Putamen (tissue), 1 donor: ENCODE data around the gene ARHGAP22.
A peak's percentile ranks its signal among the peaks of the same experiment; 100 is the strongest.

Experiments
- DNase-seq: peaks from one replicate; pipeline ENCODE4 v3.0.0-alpha.2; 2016; ENCODE audit warnings: low spot score

ARHGAP22 gene

DNA sequence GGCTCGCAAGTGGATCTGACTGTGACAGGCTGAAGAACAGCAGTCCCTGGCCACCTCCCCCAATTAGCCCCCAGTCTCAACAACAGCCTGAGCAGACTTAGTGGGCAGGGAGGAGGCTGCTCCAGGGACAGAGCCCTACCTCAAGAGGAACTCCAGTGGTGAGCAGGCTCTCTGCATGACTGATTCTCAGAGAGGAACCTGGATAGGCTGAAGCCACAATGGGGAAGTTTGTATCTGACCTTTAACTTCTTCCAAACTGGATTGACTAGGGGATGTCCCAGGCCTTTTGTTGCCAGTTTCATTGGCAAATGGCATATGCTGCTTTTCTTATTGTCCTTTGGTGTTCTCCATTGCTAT, 93.0 kb downstream of the ARHGAP22 start:
- no peak for DNase-seq

DNA sequence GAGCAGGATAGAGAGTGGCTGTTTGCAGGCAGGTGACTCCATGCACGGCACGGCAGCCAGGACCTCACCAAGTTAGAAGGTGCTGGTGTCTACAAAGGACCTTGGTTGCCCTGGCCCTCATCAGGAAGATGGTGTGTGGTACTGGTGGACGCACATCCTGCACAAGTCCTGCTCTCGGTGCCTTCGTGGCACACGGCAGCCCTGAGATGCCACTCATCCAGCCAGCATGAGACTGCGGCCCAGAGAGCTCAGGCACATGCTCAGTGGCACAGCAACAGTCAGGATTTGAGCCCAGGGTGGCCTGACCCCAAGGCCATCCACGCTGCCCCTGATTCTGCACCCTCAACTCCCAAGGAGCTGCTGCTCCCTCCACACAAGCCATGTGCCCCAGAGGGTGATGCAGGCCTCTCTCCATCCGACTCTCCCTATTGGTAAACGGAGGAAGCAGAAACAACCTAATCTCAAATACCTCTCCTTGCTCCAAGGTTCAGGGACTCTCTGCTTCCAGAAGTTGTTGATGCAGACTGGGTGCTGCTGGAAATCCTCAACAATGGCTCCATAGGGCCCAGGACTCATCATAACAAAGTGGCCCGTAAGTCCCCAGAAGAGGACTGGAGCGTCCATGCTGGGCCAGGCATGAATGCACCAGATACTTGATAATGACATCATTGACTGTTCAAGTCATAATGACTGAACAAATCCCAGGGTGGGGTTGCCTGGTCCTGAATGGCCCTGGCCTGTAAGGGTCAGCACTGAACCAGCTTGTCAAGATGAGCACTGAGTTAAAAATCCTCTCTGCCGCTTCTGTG, 93.6 kb downstream of the ARHGAP22 start:
- DNase-seq = no peak

DNA sequence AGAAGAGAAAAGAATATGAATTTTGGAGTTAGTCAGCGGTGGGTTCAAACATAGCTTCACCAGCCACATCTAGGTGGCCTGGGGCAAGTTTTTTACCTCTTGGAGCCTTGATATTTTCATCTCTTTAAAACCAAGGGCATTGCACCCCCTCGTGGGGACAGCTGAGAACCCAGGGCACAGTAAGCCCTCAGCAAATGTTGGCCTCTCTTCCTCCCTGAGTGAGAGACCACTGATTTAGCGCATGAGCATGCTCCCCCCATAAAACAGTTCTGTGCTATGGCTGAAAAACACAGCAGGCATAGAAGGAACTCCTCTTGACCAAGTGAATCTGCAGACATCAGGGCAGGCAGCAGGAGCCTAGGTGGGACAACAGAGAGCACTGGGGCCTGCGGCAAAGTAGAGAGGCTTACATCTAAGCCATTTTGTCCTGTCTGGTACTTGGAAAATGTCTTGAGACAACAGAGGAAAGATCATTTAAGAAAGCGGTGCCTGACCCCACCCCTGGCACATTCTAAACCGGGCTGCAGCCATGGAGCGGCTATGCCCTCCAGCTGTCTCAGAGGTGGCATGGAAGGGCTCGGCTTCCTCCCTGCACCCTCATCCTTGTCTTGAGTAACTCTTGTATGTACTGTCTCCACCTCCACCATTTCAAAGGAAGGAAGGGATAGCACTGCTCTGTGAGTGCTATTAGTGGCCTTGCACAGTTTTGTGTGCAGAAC, 94.7 kb downstream of the ARHGAP22 start:
- no peak for DNase-seq

DNA sequence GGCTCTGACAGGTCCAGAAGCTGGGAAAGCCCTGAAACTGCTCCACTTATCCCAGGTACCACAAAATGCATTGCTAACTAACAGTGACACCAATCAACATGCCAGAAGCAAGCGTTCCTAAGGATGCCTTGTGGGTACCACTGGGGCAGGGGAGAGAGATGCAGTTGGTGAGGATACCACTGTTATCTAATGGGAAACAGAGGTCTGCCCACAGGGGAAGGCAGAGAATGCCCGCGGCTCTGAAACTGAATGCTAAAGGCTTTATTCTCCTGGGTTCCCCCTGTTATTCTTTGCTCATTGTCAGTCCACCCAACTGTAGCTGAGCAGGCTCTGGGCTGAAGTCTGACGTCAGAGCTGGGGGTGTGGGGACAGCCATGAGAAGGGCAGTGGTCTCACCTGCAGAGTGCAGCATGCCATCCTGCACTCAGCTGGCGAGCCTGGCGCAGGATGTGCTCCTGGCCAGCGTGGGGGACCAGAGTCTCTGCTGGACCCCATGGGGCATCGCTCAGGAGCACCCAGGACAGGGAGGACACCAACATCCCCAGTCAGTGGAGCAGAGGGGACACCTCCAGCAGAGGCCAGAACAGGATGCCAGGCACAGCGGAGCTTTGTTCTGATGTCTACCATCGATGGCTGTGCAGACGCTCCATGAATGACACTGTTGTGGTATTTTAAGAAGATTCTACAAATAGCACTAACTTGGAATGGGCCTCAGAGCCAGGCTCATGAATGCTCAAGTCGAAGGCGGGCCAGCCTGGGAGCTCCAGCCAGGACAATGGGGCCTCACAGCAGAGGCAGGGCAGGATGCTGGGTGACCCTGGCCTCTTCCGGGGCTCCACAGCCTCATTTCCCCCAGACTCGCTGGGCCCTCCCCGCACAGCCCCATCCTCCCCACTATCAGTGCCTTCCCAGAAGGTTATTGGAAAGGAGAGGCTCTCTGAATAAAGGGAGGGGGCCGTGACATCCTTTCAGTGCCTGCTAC, 95.8 kb downstream of the ARHGAP22 start:
- peak; percentile 39 for DNase-seq

DNA sequence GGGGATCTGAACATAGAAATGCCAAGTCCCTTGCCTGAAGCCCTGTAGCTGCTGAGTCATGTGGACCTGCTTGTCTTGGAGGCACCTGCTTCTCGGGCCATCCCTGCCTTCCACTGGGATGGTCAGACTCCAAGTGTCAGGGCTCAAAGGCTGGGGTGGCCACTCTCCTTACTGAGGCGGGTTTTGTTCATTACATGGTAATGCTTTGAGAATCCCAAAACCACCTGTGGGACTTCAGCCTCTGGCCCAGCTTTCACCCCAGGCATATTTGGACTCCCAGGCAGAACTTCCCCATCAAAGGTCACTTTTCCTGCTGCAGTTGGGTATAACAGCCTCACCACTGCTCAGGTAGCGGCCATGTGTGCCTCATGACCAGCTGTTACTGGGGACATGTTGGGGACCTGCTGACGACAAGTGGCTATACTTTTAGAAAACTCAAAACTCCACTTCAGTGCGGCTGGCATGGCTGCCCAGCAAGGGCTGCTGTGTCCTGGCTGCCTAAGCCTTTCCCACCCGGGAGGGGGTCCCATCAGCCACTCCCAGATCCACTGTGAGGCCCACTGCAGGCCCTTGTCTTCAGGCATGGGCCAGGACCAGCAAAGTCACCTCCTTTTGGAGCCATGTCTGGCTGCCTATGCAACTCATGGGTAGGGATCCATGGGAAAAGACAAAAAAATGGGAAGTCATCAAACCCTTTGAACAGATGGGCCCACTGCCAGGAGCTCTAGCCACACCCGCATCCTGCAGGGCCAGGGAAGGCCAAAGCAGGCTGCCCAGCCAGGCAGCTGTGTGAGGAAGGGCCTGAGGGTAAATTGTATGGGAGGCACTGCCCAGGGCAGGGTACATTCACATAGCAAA, 96.7 kb downstream of the ARHGAP22 start:
- no peak for DNase-seq

DNA sequence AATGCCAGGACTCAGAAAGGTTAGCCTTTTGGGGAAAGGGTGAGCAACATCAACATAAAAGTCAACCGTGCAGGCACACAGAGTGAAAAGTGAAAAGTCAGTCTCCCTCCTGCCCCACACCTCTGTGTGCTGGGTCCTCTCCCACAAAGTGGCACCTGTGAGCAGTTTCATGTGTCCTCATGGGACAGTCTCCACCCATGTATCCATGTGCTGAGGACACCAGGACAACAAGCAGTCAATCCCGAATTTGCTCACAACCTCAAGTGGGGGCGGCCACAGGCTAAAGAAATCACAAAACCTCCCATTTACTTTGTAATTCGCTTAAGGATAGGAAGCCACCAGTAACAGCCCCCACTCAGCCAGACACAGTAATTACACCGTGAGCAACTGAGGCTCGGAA, 97.4 kb downstream of the ARHGAP22 start:
- DNase-seq = no peak

DNA sequence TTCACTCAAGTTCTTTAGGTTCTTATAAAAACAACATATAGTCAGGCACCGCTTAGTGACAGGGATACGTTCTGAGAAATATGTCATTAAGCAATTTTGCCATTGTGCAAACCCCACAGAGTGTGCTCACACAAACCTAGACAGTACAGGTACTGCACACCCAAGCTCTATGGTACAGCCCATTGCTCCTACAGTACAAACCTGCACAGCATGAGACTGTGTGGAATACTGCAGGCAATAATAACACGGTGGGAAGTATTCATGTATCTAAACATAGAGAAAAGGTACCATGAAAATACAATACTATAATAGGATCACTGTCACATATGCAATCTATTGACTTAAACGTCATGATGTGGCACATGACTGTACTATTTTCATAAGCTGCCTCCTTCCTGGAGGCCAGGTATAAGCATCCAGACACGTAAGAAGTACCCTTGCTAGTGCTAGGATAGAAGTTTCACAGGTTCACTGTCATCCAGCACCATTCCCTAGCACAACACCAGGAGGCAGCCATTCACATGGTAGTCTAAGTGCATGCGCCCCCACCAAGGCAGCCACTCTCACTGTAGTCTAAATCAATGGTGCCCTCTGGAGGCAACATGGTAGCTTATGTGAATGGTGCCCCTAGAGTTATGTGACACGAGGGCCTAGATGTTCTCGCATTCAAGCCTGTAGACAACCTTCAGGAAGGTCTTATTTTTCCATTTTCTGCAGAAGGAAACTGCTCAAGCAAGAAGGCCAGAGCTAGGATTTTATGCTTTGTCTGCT, 98.5 kb downstream of the ARHGAP22 start:
- no peak for DNase-seq

DNA sequence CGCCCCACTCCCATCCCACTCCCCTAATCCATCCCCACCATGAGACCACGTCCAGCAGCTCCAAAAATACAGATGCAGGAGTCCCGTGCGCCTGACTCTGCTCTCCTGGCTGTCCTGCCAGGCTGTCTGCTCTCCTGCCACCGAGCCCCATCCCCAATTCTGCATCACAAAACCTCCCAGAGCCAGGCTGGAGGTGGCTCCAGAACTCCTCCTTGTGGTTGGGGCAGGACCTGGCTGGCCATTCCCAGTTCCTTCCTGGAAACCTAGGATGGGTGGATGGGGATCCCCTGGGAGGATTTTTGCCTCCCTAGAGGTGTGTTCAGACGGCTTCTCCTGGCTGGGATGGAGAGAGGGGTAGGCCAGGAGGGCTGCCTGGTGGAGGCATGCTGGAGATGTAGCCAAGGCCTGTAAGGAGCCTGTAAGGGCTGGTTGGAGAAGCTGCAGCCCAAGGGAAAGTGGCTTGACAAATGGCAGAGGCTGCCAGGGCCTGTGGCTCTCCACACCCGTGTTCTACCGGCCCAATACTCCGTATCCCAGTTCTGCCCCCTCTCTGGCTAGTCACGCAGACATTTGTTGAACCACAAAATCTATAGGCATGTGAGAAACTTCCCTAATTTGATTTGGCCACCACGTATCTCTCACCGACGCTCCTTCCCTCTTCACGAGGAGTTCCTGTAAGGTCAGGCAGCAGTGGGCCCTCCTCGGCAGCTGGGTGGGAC, 99.3 kb downstream of the ARHGAP22 start:
- DNase-seq = no peak

DNA sequence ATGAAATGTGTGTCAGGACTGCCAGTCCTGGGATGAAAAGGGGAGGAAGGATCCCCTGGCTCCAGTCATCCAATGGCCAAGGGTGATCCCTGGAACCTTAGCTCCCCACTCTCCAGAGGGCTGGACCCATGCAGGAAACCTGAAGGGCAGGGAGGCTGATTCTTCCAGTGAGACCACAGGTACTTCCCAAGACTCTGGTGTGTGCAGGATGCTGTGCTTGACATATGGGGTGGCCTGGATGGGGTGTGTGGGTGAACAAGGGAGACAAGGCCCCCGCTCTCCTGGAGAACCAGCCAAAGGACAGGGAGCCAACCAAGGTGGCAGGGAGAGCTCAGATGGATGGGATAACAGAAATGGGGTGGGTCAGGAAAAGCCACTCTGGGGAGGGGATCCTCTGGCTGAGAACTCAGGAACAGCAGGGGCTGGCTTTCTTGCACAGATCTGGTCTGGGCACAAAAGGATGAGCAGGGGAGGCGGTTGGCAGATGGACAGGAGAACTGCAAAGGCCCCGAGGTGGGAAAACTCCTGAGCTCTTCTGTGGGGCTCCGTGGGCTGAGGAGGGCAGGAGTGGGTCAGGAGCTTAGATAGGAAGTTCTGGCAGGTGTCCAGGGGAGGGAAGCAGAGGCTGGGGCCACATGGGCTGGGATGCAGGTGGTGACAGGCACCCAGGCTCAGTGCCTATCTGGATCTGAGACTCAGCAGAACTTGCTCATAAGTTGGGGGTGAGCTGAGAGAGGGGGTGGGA, 100.6 kb downstream of the ARHGAP22 start:
- no peak for DNase-seq

DNA sequence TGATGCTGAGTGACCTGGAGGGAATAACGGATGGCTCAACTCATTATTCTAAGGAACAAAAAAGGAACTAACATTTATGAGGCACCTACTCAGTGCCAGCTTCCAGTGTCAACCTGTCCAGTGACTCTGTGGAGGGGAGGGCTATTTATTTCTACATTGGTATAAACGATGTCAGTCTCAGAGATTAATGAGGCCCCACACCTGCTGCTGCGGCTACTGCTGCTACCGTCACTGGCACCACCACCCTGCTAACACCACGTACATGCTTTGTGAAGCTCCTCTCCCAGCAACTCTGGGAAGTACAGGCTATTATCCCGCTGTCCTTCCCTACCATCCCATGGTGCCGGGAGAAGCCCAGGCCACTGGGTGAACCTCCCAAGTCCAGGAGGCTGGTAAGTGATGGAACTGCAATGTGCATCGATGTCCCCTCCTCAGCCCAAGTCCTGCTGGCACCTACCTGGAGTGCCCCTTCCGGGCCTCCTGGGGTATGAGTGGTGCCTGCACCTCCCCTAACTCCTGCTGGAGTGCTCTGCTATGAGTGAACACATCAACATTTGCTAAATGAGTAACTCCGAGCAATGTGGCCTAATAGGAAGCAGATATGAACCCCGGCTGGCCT, 101.5 kb downstream of the ARHGAP22 start:
- DNase-seq = no peak

DNA sequence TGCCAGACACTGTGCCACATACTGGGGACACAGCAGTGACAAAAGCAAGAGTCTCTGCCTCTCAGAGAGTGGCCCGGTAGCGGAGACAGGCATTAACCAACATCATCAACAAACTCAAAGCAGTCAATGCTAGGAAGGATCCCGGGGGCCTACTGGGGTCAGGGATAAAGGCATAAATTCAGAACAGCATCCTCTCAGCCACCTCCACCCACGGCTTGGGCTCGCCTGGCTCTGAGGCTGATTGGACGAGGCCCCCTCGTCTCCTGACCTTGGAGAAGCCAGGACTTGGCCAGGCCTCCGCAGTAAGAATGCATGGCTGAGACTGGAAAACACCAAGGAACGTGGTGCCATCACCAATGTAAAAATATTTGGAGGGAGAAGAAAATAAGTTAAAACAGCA, 102.1 kb downstream of the ARHGAP22 start:
- DNase-seq = no peak

DNA sequence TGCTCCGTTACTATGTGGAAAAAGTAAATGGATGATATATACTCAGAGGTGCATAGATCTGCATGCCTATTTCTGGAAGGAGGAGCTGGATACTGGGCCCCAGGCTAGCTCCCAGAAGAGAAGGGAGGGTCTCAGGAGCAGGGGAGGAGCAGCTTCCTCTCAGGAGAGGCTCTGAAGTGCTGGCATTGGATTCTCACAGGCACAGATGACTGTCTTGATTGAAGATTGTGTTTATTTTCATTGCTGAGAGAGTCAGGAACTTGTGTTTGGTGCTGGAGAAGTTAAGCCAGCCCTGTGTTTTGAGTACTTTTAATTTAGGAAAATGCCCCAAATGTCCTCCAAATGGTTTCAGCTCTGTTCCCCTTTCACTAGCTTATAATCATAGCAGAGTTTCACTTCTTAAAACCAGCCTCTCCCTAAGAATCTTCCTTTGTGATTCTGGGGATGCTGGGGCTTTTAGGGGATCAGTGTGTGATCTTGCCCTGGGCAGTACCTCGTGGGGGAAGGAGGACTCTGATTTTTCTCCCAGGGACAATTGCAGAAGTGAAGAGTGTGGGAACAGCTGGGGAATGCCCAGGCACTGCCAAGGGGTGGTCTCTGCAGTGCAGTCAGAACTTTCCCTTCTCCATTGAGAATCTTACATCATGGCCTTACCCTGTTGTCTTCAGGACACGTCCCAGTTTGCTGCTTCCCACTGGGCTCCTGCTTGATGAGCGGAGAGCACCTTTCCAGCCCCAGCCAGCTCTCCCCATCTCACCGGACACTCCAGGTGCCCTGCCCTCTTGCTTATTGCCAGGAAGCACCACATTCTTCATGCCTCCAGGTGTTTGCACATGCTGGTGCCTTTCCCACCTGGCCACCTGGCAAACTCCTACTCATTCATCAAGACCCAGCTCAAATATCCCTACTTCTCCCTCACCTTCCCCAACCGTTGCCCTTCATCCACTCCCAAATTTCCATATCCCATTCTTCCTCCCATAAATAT, 102.8 kb downstream of the ARHGAP22 start:
- no peak for DNase-seq

DNA sequence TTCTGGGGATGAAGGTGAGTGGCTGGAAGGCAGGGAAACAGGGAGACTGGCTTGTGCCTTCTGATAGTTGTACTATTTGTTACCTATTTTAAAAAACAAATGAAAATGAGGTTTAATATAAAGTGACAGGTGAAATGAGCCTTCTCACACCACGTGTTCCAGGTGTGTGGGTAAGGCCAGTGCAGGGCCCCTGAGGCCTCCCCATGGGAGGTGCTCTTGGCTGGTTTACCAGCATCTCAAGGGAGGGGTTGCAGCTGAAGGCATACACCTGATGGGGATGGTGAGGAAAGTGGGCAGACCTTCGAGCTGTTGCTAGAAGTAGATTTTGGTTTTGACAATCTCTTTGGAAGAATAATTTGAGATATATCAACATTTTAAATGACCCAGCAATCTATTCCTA, 103.6 kb downstream of the ARHGAP22 start:
- DNase-seq = no peak

DNA sequence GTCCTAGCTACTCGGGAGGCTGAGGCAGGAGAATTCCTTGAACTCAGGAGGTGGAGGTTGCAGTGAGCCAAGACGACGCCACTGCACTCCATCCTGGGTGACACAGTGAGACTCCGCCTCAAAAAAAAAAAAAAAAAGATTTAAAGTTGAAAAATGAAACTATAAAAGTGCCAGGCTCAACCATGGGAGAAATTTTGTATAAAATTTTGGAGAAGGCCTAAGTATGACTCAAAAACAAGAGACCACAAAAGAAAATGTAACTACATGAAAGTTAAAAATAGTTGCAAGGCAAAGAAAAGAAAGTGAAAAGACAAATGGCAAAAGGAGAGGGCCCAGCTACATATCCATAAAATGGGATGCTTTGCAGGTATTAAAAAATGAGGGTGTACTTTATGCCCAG, 104.1 kb downstream of the ARHGAP22 start:
- DNase-seq = no peak

DNA sequence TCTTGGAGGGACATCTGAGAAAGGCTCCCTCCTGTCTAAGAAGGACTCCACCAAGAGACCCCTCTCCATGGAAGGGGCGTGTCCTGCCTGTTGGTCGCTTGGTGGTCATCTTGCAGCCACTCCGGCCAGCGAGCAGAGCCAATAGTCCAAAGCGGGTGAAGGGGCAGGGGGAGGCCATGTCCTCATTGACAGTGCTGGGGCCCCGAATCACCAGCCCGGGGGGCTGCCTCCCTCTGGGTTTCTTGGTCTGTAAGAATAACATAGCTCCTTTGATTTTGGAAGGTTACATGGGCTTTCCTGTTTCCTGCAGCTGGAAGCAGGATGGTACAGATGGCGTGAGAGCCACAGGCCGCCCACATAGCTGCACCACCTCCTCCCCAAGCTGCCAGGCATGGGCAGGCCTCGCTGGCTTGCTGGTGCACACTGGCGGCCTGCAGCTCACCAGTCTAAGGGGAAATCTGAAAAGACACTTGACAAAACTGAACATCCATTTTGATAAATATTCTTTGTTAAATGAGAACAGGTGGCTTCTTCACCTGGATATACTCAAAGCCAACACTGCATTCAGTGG, 105.8 kb downstream of the ARHGAP22 start:
- DNase-seq = no peak

DNA sequence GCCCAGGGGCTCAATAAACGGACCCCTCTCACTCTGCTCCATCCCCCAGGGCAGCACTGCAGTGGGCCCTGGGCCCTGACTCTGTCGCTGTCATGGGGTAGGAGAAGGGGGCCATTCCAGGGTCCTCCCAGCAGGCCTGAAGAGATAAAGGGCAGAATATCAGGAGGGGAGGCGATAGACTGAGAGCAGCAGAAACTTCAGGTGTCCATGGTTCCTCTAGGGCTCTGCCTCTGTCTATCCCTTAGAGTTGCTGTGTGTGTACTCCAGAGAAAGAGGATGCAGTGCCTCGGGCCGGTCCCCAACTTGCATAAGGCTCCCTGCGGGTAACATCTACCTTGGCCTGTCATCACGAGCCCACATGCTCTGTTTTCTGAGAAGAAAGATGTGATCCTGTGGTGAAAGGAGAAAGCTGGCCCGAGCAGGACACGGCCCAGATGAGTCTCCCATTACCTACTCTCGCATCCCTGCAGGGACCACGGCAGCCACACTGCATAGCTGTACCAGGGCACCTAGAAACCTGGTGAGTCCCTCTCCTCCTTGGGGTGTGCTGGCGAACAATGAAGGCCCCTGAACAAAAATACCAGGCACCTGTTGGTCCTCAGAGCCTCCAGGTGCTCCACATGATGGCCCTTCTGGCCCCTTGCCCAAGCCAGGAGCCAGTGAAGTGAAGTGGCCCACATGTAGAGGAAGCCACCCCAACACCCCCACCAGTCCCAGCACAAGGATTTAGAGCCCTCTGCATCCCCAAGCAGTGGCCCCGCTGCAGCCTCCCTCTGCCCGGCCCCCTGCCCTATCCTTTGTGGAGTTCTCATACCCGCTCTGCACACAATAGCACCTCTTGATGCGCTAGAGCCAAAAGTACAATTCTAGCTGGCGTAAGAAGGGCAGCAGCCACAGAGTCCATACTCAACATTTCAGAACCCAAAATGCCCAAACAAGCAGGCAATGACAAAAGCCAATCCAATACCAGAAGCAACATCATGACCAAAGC, 106.8 kb downstream of the ARHGAP22 start:
- no peak for DNase-seq
